ENCODE measurements around the gene BSN. TPM values are rescaled to one million over a fixed set of nuclear protein-coding genes. Genes with fewer than 3 reads are reported as not detected.

Gene BSN
- total and polyA plus RNA-seq, 8 donors, result 0.26 to 1.1 (median 0.84) TPM

DNA sequence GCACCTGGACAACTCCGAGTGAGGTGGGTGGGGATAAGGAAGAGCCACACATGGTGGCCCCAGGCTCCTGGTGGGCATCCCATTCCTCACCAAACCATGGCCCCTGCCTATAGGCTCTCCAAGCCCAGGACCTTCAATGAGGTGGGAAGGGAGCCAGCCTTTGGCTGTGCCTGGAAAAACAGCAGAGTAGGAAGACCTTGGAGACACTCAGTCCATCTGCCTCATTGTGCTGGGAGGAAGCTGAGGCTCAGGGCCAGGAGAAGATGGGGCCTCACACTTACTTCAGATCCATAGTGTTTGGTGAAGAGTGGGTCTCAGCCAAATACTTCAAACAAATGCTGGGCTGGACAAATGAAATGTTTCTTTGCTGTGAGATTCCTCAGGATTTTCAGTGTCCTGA lies 72.5 kb downstream of the BSN start:
- DNase-seq (no peak), ATAC-seq (no peak)
- H3K36me3 ChIP-seq, result no peaks in the 10 kb centered on the region
- H3K9me3 ChIP-seq, result no peaks in the 10 kb centered on the region
- TF ChIP-seq, protein P1, sequence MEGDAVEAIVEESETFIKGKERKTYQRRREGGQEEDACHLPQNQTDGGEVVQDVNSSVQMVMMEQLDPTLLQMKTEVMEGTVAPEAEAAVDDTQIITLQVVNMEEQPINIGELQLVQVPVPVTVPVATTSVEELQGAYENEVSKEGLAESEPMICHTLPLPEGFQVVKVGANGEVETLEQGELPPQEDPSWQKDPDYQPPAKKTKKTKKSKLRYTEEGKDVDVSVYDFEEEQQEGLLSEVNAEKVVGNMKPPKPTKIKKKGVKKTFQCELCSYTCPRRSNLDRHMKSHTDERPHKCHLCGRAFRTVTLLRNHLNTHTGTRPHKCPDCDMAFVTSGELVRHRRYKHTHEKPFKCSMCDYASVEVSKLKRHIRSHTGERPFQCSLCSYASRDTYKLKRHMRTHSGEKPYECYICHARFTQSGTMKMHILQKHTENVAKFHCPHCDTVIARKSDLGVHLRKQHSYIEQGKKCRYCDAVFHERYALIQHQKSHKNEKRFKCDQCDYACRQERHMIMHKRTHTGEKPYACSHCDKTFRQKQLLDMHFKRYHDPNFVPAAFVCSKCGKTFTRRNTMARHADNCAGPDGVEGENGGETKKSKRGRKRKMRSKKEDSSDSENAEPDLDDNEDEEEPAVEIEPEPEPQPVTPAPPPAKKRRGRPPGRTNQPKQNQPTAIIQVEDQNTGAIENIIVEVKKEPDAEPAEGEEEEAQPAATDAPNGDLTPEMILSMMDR (IDR thresholded peaks at IDR 0.05), result no peak
- H3K27me3 ChIP-seq, result no peaks in the 10 kb centered on the region
- no peak overlapping the region for H3K4me3 ChIP-seq
- intact Hi-C loops (cut with DNase I), result no loop called here
- H3K27ac ChIP-seq, result no peak overlapping the region
- no peaks in the 10 kb centered on the region for H3K4me1 ChIP-seq

DNA sequence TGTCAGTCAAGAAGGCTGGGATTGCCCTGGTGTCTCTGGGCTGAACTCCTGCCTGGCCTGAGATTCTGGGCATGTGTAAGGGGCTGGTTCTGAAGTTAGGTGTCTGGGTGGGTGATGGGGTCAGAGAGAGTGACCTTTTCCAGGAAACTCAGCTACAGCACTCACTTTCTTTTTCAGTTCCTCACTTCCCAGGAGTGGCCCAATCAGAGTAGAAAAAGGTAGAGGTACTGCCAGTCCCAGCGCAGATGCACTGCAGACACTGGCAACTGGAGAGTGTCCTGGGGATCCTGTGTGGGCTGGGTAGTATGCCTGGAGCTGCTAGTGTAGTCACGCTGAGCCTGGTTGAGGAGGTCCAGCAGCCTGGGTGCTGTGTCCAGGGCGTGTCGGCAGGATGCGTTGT lies 73.4 kb downstream of the BSN start:
- Histone ChIP-seq H3K4me3 (no peak overlapping the region), H3K4me1 (no peaks in the 10 kb centered on the region), H3K36me3 (no peaks in the 10 kb centered on the region), H3K27me3 (no peaks in the 10 kb centered on the region), H3K9me3 (no peaks in the 10 kb centered on the region), H3K27ac (no peak overlapping the region)
- ATAC-seq (no peak), DNase-seq (no peak)
- intact Hi-C loops (cut with DNase I), result no loop called here
- TF ChIP-seq, protein P1 (IDR thresholded peaks at IDR 0.05), result no peak

DNA sequence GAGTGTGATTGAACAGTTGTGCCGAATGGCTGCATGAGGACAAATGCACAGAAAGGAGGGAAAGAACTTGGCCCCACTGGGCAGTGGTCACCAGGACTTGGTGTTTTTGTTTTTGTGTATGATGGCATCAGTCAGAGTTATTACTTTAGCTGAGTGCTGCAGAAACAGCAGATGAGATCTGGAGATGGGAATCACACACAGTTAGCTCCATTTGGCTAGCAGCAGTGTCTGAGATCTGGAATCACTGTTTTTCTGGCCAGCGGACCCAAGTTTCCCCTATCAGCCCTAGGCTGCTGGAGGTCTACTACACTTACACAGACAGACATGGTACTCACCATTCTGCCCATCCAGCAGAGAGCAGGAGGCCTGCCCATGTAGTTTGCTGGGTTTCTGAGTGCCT lies 74.0 kb downstream of the BSN start:
- TF ChIP-seq, protein P1 (IDR thresholded peaks at IDR 0.05), result no peak
- no peaks in the 10 kb centered on the region for H3K9me3 ChIP-seq

GRCh38 chr3:49629451-49629850 lies 75.2 kb downstream of the BSN start:
- H3K36me3 ChIP-seq, result no peaks in the 10 kb centered on the region
- no peaks in the 10 kb centered on the region for H3K27me3 ChIP-seq
- no peaks in the 10 kb centered on the region for H3K4me1 ChIP-seq
- intact Hi-C loops (cut with DNase I), result no loop called here
- ATAC-seq, result no peak
- TF ChIP-seq, protein P1 (IDR thresholded peaks at IDR 0.05), result no peak
- H3K4me3 ChIP-seq, result no peak overlapping the region
- H3K9me3 ChIP-seq, result no peaks in the 10 kb centered on the region
- no peak overlapping the region for H3K27ac ChIP-seq
- DNase-seq, result no peak

More for the DNA sequence above, 74.0 kb downstream of the BSN start:
- Histone ChIP-seq H3K27ac (no peak overlapping the region), H3K36me3 (no peaks in the 10 kb centered on the region), H3K4me1 (no peaks in the 10 kb centered on the region), H3K27me3 (no peaks in the 10 kb centered on the region), H3K4me3 (no peak overlapping the region)
- DNase-seq (no peak), ATAC-seq (no peak)
- intact Hi-C loops (cut with DNase I), result no loop called here

- no peak for DNase-seq
- intact Hi-C loops (cut with DNase I), result no loop called here
- no peak overlapping the region for H3K27ac ChIP-seq
- H3K27me3 ChIP-seq, result no peaks in the 10 kb centered on the region
- H3K9me3 ChIP-seq, result no peaks in the 10 kb centered on the region
- TF ChIP-seq, protein P1 (IDR thresholded peaks at IDR 0.05), result no peak
- ATAC-seq, result no peak
- no peaks in the 10 kb centered on the region for H3K36me3 ChIP-seq
- no peak overlapping the region for H3K4me3 ChIP-seq
- H3K4me1 ChIP-seq, result no peaks in the 10 kb centered on the region
These were observed 75.6 kb downstream of the BSN start for GRCh38 chr3:49629866-49630265.
